ENCODE measurements around the gene KRT76. TPM values are rescaled to one million over a fixed set of nuclear protein-coding genes. Genes with fewer than 3 reads are reported as not detected.

KRT76 gene
- total RNA-seq, 1 donor from 2014 or later: not detected

GRCh38 chr12:52807544-52808470 is 30.7 kb upstream of the KRT76 start:
- H3K36me3 ChIP-seq: no peaks in the 10 kb centered on the region
- TF ChIP-seq CTCF (IDR thresholded peaks at IDR 0.05; ENCODE audit: borderline replicate concordance): no peak
- DNase-seq: no peak
- no peaks in the 10 kb centered on the region for H3K9me3 ChIP-seq (replicated peaks)
- intact Hi-C loops (cut with micrococcal nuclease): no loop called here
- no peaks in the 10 kb centered on the region for H3K4me1 ChIP-seq
- H3K27ac ChIP-seq (replicated peaks): no peak overlapping the region
- peaks cover 34% of the 10 kb centered on the region for H3K27me3 ChIP-seq (ENCODE audit: low read depth)
- no peak overlapping the region for H3K4me3 ChIP-seq

DNA sequence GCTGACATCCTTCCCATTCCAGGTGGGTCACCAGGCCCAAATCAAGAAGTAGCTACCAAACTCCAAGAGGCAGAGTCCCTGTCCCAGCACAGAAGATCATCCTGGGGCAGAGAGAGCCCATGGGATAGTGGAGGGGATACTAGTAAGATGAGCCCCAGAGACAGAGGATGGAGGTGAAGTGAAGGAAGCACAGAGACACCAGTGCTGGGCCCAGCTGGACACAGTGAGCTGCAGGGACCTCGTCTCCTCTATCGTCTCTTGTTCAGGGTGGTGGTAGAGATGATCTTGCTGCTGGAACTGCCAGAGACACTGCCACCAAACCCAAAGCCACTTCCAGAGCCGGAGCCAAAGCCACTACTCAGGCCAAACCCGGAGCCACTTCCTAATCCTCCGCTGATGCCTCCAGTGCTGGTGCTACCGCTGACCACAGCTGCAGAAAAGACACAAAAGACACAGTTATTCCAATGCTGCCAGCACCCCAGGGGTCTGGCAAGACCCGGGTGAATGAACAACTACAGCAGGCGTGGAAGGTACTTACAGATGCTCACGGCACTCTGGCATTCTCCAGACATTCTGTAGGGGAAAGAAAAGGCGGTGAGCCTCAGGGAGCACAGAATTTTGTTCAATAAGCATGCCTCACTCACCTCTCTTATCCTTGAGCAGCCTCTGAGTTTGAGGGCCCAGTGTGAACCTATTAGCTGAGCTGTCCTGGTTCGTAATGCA is 29.8 kb upstream of the KRT76 start:
- TF ChIP-seq CTCF (IDR thresholded peaks at IDR 0.05; ENCODE audit: borderline replicate concordance): no peak
- intact Hi-C loops (cut with micrococcal nuclease): no loop called here

DNA sequence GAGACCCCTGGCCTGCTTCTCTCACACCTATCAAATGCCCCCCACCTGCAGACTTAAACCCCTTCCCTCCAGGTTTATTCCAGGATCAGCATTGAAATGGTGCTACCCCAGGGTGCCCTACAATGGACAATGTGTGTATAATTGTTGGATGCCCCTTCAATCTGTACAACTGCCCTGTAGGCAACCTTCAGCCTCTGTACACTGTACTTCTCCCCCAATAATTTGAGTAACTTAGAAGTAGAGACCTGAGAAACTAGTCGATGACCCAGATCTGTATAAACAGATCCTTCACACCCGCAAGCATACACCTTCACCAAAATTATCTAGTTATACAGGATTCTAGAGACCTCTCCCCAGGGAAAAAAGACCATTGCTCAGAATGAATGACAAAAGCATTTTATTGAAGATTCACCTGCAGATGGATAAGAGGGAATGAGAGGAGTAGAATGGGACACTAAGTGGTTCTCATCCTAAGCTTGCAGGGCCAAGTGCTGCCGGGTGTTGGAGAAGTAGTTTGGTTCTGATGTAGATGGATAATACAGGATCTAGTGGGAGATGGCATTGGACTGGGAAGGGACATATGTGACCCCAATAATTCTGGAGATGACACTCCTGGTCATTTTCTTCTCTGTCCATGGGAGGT is 29.1 kb upstream of the KRT76 start:
- intact Hi-C loops (cut with micrococcal nuclease): no loop called here
- DNase-seq: no peak
- no peak overlapping the region for H3K27ac ChIP-seq (replicated peaks)

More for the DNA sequence above, 29.8 kb upstream of the KRT76 start:
- no peak overlapping the region for H3K4me3 ChIP-seq
- H3K36me3 ChIP-seq: no peaks in the 10 kb centered on the region
- DNase-seq: no peak
- H3K27ac ChIP-seq (replicated peaks): no peak overlapping the region
- no peaks in the 10 kb centered on the region for H3K9me3 ChIP-seq (replicated peaks)
- no peaks in the 10 kb centered on the region for H3K4me1 ChIP-seq
- H3K27me3 ChIP-seq (ENCODE audit: low read depth): peaks cover 34% of the 10 kb centered on the region

DNA sequence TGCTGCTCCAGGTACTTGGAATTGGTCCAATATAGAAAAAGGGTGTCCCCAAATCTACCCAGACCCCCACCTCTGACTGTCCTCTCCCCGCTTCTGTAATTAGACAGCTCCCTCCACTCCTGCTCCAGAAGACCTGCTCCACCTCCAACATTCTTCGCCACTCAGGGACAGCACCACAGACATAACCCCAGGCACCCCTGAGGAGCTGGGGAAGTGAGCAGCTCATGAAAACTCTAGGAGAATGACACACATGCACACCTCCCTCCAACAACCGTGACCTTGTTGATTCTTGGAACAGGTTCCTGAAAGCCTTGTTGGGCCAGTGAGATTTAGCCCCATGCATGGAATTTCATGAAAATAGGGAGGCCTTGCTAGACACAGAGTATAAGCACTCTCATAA is 28.6 kb upstream of the KRT76 start:
- Histone ChIP-seq H3K27me3 (ENCODE audit: low read depth) (peaks cover 34% of the 10 kb centered on the region), H3K4me3 (no peak overlapping the region), H3K27ac (replicated peaks) (no peak overlapping the region), H3K9me3 (replicated peaks) (no peaks in the 10 kb centered on the region), H3K36me3 (no peaks in the 10 kb centered on the region), H3K4me1 (no peaks in the 10 kb centered on the region)
- no peak for TF ChIP-seq CTCF (IDR thresholded peaks at IDR 0.05; ENCODE audit: borderline replicate concordance)
- no peak for DNase-seq
- intact Hi-C loops (cut with micrococcal nuclease): no loop called here

More for the DNA sequence above, 29.1 kb upstream of the KRT76 start:
- Histone ChIP-seq H3K4me3 (no peak overlapping the region), H3K4me1 (no peaks in the 10 kb centered on the region), H3K9me3 (replicated peaks) (no peaks in the 10 kb centered on the region), H3K36me3 (no peaks in the 10 kb centered on the region), H3K27me3 (ENCODE audit: low read depth) (peaks cover 34% of the 10 kb centered on the region)
- no peak for TF ChIP-seq CTCF (IDR thresholded peaks at IDR 0.05; ENCODE audit: borderline replicate concordance)

GRCh38 chr12:52805000-52805399 is 27.9 kb upstream of the KRT76 start:
- intact Hi-C loops (cut with micrococcal nuclease): no loop called here
- DNase-seq: no peak
- Histone ChIP-seq H3K9me3 (replicated peaks) (no peaks in the 10 kb centered on the region), H3K4me1 (no peaks in the 10 kb centered on the region), H3K36me3 (no peaks in the 10 kb centered on the region), H3K27ac (replicated peaks) (no peak overlapping the region), H3K27me3 (ENCODE audit: low read depth) (peaks cover 34% of the 10 kb centered on the region), H3K4me3 (no peak overlapping the region)
- TF ChIP-seq CTCF (IDR thresholded peaks at IDR 0.05; ENCODE audit: borderline replicate concordance): no peak

Data from left ventricle myocardium inferior (tissue), 1 donor.